Naive B cell (primary cell): ENCODE measurements around the gene TRAF5. TPM values are rescaled to one million over a fixed set of nuclear protein-coding genes. Genes with fewer than 3 reads are reported as not detected.
"Not testable (repeated sequence)": the region's sequence is repeated elsewhere in the genome, so short reads cannot be mapped to it uniquely, and the experiment has no call there.

Experiments used
- ATAC-seq, 2 donors: fragments of 150-1000 bp; cut with Tn5 transposase; 2 replicates each; pipeline ENCODE4 v1.10.0; 2021; ENCODE audit warnings: low read depth in 2 of 2, mild to moderate bottlenecking in 2 of 2, moderate library complexity in 2 of 2
- DNase-seq: peaks from one replicate; pipeline ENCODE4 v3.0.0; 2022
- H3K27ac Mint-ChIP-seq, 6 donors: one replicate each; pipeline ENCODE4 v1.8.0; 2020 to 2022; ENCODE audit warnings: mild to moderate bottlenecking in 6 of 6, mixed read lengths in 6 of 6, moderate library complexity in 5 of 6, inconsistent platforms in 2 of 6
- H3K27me3 Mint-ChIP-seq, 3 donors: one replicate each; pipeline ENCODE4 v1.8.0; 2021 to 2022; ENCODE audit warnings: mixed read lengths in 3 of 3, mild to moderate bottlenecking in 1 of 3
- H3K36me3 Mint-ChIP-seq, 2 donors: one replicate each; pipeline ENCODE4 v1.8.0; 2020 to 2022; ENCODE audit warnings: mixed read lengths in 2 of 2, inconsistent platforms in 1 of 2, mild to moderate bottlenecking in 1 of 2
- H3K4me1 Mint-ChIP-seq, 3 donors: one replicate each; pipeline ENCODE4 v1.8.0; 2020 to 2022; ENCODE audit warnings: mixed read lengths in 3 of 3, inconsistent platforms in 1 of 3, mild to moderate bottlenecking in 1 of 3, moderate library complexity in 1 of 3
- H3K4me3 Mint-ChIP-seq, 8 donors: one replicate each; pipeline ENCODE4 v1.8.0; 2020 to 2022; ENCODE audit warnings: mild to moderate bottlenecking in 8 of 8, mixed read lengths in 8 of 8, moderate library complexity in 8 of 8, inconsistent platforms in 2 of 8
- H3K9me3 Mint-ChIP-seq, 7 donors: one replicate each; pipeline ENCODE4 v1.8.0; 2020 to 2022; ENCODE audit warnings: mixed read lengths in 7 of 7, mild to moderate bottlenecking in 5 of 7, inconsistent platforms in 2 of 7, moderate library complexity in 1 of 7
- polyA plus RNA-seq, 6 donors: library from polyadenylated mRNA; unstranded; fragments of 300-500 nt; fragmentation: Illumina TruSeq; gene quantifications; one replicate each; pipeline ENCODE4 v1.2.3, GENCODE V29; 2021; ENCODE audit warnings: low read depth in 6 of 6

TRAF5 gene
- polyA plus RNA-seq, 6 donors from 2014 or later = 41.1 to 105 (median 80.3) TPM

DNA sequence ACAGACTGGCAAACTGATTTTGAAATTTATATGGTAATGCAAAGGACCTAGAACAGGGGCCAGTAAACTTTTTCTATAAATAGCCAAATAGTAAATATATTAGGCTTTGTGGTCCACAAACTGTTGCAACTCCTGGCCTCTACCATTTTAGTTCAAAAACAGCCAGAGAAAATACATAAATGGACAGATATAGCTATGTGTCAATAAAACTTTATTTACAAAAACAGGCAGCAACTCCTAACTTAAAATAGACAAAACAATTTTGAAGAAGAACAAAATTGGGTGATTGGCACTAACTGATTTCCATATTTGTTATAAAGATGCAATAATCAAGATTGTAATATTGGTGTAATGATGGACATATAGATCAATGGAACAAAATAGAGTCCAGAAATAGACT, 6.7 kb upstream of the TRAF5 start:
- DNase-seq = no peak
- H3K4me1 Mint-ChIP-seq = peaks cover 10 to 13% (median 13%) of the 10 kb centered on the region in 3 donors
- H3K9me3 Mint-ChIP-seq = no peaks in the 10 kb centered on the region
- H3K27me3 Mint-ChIP-seq = no peaks in the 10 kb centered on the region
- H3K27ac Mint-ChIP-seq = no peak overlapping the region
- ATAC-seq = no peak
- H3K4me3 Mint-ChIP-seq = no peak overlapping the region
- no peaks in the 10 kb centered on the region for H3K36me3 Mint-ChIP-seq

DNA sequence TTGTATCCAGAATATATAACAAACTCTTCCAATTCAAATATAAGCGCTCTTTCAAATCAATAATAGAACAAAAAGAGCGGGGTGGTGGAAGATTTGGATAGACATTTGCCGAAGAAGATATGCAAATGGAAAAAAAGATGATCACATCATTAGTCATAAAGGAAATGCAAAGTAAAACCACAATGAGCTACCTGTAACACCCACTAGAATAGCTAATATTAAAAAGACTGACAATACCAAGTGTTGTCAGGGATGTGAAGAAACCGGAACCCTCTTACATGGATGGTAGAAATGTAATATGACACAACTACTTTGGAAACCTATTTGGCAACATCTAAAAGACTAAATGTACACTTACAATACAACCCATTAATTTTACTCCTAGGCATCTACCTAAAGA, 5.7 kb upstream of the TRAF5 start:
- H3K27me3 Mint-ChIP-seq = no peaks in the 10 kb centered on the region
- no peak overlapping the region for H3K27ac Mint-ChIP-seq
- no peak overlapping the region for H3K4me3 Mint-ChIP-seq
- no peak for DNase-seq
- H3K9me3 Mint-ChIP-seq = no peaks in the 10 kb centered on the region
- no peak for ATAC-seq
- H3K4me1 Mint-ChIP-seq = peaks cover 16 to 24% (median 23%) of the 10 kb centered on the region in 3 donors
- no peaks in the 10 kb centered on the region for H3K36me3 Mint-ChIP-seq

DNA sequence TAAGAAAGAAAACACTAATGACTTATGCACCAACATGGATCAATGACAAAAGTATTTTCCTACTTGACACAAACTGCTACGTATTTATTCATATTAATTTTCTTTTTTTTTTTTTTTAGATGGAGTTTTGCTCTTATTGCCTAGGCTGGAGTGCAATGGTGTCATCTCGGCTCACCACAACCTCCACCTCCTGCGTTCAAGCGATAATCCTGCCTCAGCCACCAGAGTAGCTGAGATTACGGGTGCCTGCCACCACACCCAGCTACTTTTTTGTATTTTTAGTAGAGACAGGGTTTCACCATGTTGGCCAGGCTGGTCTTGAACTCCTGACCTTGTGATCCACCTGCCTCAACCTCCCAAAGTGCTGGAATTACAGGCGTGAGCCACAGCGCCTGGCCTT, 5.0 kb upstream of the TRAF5 start:
- not testable (repeated sequence) for H3K9me3 Mint-ChIP-seq, H3K36me3 Mint-ChIP-seq

DNA sequence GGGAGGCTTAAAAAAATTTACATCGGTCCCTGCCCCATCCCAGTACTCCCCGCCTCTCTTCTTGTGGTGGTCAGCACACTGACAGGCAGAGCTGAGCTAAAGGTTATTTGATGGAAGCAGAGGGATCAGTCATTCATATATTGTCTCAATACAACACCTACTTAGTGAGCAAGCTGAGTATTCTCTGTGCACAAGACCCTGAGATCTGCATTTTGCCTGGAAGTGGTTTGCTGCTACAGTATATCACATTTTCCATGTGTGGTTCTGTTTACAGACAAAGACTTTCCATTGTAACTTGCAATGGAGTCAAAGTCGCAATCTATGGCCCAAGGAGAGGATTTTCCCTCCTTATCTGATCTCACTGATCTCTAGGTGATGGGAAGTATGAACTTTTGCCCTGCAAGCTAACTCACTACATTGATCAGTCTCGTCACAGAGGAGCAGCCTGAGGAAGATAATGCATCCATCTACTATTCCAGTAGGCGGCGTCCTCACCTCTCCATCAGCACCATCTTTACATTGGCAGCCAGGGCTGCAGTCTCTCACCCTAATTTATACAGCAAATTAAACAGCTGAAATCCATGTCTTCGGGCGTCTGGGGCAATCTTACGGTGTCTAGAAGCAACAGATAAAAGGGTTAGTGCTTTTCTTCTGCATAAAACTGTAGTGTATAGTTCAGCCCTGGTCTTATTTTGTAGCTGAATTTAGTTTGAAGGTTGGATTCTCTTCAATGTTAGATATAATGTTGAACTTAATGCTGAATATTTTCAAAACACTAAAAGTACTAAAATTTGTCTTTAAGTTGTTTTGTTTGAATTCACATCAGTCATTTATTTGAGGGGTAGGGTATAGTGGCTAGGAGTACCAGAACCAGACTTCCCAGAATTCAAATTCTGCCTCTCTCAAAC, 3.2 kb upstream of the TRAF5 start:
- peak; percentile 65 for DNase-seq
- Mint-ChIP-seq H3K4me1 (peaks cover 27 to 39% (median 38%) of the 10 kb centered on the region in 3 donors), H3K4me3 (peak overlapping the region in 1 of 8 donors; percentile 99), H3K36me3 (no peaks in the 10 kb centered on the region), H3K27me3 (no peaks in the 10 kb centered on the region), H3K27ac (peak overlapping the region in 2 of 6 donors; percentile 9 to 41), H3K9me3 (no peaks in the 10 kb centered on the region)
- ATAC-seq = peak; percentile 62 to 76

More for the DNA sequence above, 5.0 kb upstream of the TRAF5 start:
- ATAC-seq, H3K4me3 Mint-ChIP-seq, H3K27ac Mint-ChIP-seq, DNase-seq, H3K27me3 Mint-ChIP-seq: not testable (repeated sequence)
- H3K4me1 Mint-ChIP-seq = peaks cover 21 to 29% (median 28%) of the 10 kb centered on the region in 3 donors

DNA sequence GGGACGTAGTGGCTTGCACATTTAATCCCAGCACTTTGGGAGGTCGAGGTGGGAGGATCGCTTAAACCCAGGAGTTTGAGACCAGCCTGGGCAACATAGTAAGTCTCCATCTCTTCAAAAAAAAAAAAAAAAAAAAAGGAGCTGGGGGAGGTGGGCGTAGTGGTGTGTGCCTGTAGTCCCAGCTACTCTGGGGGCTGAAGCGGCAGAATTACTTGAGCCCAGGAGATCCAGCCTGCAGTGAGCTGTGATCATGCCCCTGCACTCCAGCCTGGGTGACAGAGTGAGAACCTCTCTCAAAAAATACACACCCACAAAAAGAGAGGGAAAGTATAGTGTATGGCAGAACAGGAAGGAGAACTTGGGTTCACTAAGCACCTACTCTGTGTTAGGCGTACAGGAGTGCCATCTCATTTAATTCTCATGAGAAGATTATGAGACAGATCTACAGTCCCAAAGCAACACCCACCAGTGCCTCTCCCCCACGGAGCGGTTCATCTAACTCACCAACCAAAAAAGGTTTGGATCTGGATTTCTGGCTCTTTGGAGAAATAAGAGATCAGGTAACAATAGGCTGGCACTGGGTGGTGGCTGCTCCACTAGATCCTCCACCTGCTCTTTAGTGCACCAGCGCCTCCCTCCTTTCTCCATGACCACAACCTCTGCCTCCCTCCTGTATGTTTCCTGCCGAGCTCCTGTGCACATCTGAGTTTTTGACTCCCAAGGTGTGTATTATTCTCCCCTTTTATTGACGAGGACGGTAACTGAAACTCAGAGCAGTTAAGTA, 1.4 kb upstream of the TRAF5 start:
- Mint-ChIP-seq H3K4me3 (peak overlapping the region; percentile 70 to 99 (median 94)), H3K36me3 (peaks cover 0 to 1% of the 10 kb centered on the region in 2 donors), H3K27me3 (no peaks in the 10 kb centered on the region), H3K9me3 (no peaks in the 10 kb centered on the region), H3K27ac (peak overlapping the region; percentile 90 to 100 (median 99)), H3K4me1 (peaks cover 44 to 57% (median 56%) of the 10 kb centered on the region in 3 donors)
- ATAC-seq = no peak
- DNase-seq = no peak

DNA sequence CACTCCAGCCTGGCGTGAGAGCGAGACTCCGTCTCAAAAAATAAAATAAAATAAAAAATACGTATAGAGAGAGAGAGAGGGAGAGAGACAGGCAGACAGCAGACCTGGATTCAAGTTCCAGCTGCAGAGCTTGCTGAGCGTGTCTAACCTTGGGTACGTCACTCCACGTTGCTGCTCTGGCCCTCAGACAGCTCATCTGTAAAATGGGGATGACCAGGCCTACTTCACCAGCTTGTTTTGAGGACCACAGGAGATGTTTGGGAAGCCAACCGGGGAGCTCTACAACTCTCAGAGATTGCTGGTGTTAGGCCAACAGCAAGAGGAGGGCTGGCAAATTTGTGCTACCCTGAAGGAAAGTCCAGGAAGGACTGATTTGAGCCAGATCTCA, 499 bp upstream of the TRAF5 start:
- Mint-ChIP-seq H3K9me3 (no peaks in the 10 kb centered on the region), H3K27ac (peak overlapping the region; percentile 92 to 100 (median 99)), H3K4me3 (peak overlapping the region; percentile 70 to 99 (median 94)), H3K4me1 (peaks cover 54 to 66% (median 66%) of the 10 kb centered on the region in 3 donors), H3K27me3 (no peaks in the 10 kb centered on the region), H3K36me3 (peaks cover 0 to 10% of the 10 kb centered on the region in 2 donors)
- DNase-seq (no peak), ATAC-seq (no peak)

DNA sequence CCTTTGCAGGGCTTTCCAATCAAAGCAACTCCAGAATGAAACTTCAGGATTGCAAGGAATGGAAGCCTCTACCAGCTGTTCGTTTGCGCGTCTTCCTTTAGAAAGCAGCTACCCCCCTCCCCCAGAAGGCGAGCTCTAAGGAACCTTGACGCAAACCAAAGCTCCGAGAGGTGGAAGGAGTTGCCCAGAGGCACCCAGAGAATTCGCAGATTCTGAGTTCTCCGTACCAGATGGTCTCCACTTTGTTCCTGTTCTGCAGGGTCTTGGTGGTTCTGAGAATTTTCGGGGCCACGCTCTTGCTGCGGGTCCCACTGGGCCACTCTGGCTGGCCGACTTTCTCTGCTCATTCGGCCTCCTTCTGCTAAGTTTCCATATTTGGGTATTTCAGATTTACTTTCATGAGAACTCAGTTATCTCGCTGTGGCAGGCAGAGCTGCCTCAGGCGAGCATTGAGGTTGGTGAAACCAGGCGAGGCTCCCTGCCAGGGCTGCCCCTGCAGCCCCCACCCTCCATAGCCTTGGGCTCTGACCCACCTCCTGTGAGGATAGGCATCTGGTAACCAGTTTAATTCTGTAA, 801 bp downstream of the TRAF5 start:
- H3K27me3 Mint-ChIP-seq = no peaks in the 10 kb centered on the region
- H3K9me3 Mint-ChIP-seq = no peaks in the 10 kb centered on the region
- peak; percentile 27 to 33 for ATAC-seq
- peaks cover 64 to 79% (median 79%) of the 10 kb centered on the region in 3 donors for H3K4me1 Mint-ChIP-seq
- DNase-seq = peak; percentile 47
- peak overlapping the region; percentile 92 to 99 (median 97) for H3K27ac Mint-ChIP-seq
- H3K4me3 Mint-ChIP-seq = peak overlapping the region; percentile 70 to 99 (median 96)
- peaks cover 0 to 10% of the 10 kb centered on the region in 2 donors for H3K36me3 Mint-ChIP-seq

DNA sequence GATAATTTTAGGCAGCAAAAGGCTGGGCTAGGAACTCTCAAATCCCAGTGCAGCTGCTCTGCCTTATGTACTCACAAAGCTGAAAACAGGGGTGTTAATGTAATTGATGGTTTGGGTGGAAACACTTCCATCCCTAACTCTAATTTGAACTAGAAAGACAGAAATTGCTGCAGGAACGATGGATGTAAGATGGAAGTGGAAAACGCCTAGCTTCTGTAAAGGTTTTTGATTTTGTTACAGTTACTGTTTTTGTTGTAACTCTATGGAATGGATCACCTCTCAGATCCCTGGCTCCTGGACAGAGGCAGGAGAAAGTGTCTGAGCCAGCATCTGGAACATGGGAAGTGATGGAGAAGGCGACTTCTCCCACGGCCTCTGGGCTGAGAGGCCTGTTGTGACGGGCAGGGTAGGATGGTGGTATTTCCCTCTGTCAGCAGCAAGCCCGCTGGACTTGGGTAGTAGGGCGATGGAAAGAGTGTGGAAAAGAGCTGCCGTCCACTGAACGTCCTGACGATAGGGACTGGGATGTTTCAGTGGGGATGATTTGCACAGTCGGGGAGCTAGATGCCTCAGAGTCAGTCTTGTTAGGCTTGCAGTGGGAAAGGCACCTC, 1.6 kb downstream of the TRAF5 start:
- peaks cover 0 to 10% of the 10 kb centered on the region in 2 donors for H3K36me3 Mint-ChIP-seq
- peak overlapping the region; percentile 70 to 99 (median 96) for H3K4me3 Mint-ChIP-seq
- no peaks in the 10 kb centered on the region for H3K27me3 Mint-ChIP-seq
- H3K4me1 Mint-ChIP-seq = peaks cover 70 to 86% (median 86%) of the 10 kb centered on the region in 3 donors
- no peak for ATAC-seq
- H3K27ac Mint-ChIP-seq = peak overlapping the region; percentile 92 to 99 (median 97)
- no peaks in the 10 kb centered on the region for H3K9me3 Mint-ChIP-seq
- no peak for DNase-seq

DNA sequence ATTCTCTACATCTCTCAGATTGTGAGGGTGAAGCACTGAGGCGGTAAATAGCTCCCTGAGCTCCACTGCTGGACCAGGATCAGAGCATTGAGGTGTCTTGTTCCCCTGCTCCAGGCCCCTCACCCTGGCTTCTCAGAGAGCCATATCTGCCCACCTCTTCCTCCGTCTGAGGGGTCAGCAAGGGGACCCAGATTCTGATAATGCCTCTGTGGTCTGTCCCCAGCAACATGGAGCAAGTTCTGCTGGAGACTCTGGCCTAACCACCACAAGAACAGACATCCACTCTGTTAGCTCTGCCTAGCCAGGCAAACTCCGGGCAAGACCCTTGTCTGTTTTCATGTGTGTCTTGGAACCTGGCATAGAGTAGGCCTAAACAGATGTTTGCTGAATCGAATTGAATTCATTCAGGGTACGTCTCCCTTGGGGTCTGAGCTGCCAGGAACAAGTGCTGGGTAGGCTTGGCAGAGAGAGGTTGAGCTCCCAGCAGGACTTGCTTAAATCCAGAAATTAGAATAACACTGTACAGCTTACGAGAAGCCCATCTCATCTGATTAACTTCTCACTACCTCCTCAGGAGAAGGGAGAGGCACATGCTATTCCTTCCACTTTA, 2.3 kb downstream of the TRAF5 start:
- H3K4me1 Mint-ChIP-seq = peaks cover 70 to 87% (median 87%) of the 10 kb centered on the region in 3 donors
- H3K27ac Mint-ChIP-seq = peak overlapping the region; percentile 92 to 99 (median 97)
- peak overlapping the region; percentile 70 to 99 (median 95) for H3K4me3 Mint-ChIP-seq
- H3K9me3 Mint-ChIP-seq = no peaks in the 10 kb centered on the region
- ATAC-seq = no peak
- H3K27me3 Mint-ChIP-seq = no peaks in the 10 kb centered on the region
- no peak for DNase-seq
- peaks cover 0 to 10% of the 10 kb centered on the region in 2 donors for H3K36me3 Mint-ChIP-seq

DNA sequence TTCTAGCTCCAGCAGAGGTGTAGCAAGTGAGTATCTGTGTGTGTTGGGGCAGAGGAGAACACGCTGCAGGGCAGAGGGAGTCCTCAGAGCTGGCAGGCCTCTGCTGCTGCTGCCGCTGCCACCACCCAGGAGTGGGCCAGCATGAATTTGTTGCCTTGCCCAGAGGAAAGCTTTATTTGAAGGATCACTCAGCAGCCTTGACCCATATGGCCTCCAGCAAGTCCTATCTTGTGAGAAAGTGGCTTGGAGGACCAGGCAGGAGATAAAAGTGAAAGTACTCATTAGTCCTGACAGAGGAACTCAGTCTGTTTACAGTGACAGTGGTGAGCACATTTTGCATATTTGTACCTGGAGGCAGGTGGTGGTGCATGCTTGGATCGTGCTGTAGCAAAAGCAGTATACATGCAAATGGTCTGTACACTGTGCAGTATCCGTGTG, 3.1 kb downstream of the TRAF5 start:
- no peaks in the 10 kb centered on the region for H3K27me3 Mint-ChIP-seq
- peak overlapping the region; percentile 92 to 99 (median 97) for H3K27ac Mint-ChIP-seq
- peaks cover 70 to 91% (median 87%) of the 10 kb centered on the region in 3 donors for H3K4me1 Mint-ChIP-seq
- DNase-seq = peak; percentile 70
- peaks cover 0 to 10% of the 10 kb centered on the region in 2 donors for H3K36me3 Mint-ChIP-seq
- H3K9me3 Mint-ChIP-seq = no peaks in the 10 kb centered on the region
- ATAC-seq = peak; percentile 85 to 86
- peak overlapping the region; percentile 70 to 99 (median 95) for H3K4me3 Mint-ChIP-seq

DNA sequence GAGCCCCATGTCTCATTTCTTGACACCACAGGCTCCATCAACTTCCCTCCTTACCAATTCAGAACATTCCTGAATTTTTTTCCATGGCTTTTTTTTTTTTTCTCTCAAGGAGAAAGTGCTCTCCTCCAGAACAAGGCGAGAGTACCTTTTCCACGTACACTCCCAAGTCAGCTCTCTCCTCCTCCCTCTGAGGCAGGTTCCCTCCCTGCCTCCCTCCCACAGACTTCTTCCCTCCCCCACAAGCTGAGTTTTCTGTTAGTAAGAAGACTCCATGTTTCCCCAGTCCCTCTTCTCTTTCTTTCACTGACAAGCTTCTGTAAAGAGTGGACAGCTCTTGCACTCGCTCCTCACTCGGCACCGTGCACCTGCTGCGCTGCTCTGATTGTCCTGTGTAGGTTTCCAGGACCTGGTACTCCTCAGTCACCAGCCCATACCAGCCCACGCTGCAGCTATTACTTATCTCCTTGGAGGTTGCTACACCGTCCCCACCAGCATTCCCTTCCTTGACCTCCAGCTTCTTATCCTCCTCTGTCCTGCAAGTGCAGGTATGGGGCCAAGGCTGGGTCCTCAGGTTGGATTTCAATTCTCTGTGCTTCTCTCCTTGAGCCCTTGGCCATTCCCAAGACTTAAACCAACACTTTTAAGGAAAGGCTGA, 3.8 kb downstream of the TRAF5 start:
- Mint-ChIP-seq H3K27ac (peak overlapping the region; percentile 92 to 99 (median 97)), H3K9me3 (no peaks in the 10 kb centered on the region), H3K27me3 (no peaks in the 10 kb centered on the region), H3K4me1 (peaks cover 73 to 91% (median 87%) of the 10 kb centered on the region in 3 donors), H3K36me3 (peaks cover 0 to 10% of the 10 kb centered on the region in 2 donors), H3K4me3 (peak overlapping the region; percentile 70 to 99 (median 95))
- DNase-seq (no peak), ATAC-seq (no peak)
